ENCODE results near the gene CLIC3.

The CLIC3 gene

GRCh38 chr9:136996361-136997292, at the start of gene CLIC3:
Gene CLIC3 (minus strand): TSS chr9:136996568. CDS start chr9:136996543, 25 bp downstream.
- peak; percentile 8 for DNase-seq (ENCODE audit: low read depth)
- no peak for TF ChIP-seq CTCF (conservative IDR thresholded peaks at IDR 0.05; ENCODE audit: low read length)
- peak within 1 kb of the TSS; percentile 24 for H3K4me3 ChIP-seq (ENCODE audit: low read length)

- TF ChIP-seq CTCF (conservative IDR thresholded peaks at IDR 0.05; ENCODE audit: low read length), result no peak
- peak; percentile 49 for DNase-seq (ENCODE audit: low read depth)
- H3K4me3 ChIP-seq (ENCODE audit: low read length), result peak overlapping the region; percentile 65
Observed at GRCh38 chr9:137045294-137046087, 49.1 kb upstream of the CLIC3 start.

- TF ChIP-seq CTCF (conservative IDR thresholded peaks at IDR 0.05; ENCODE audit: low read length), result no peak
- peak overlapping the region; percentile 64 for H3K4me3 ChIP-seq (ENCODE audit: low read length)
- no peak for DNase-seq (ENCODE audit: low read depth)
Observed at GRCh38 chr9:137044502-137045177, 48.3 kb upstream of the CLIC3 start.

- no peak for TF ChIP-seq CTCF (conservative IDR thresholded peaks at IDR 0.05; ENCODE audit: low read length)
- DNase-seq (ENCODE audit: low read depth), result no peak
- peak overlapping the region; percentile 64 for H3K4me3 ChIP-seq (ENCODE audit: low read length)
Observed at GRCh38 chr9:137044037-137044436, 47.7 kb upstream of the CLIC3 start.

GRCh38 chr9:137042751-137043727, 46.7 kb upstream of the CLIC3 start:
- no peak for DNase-seq (ENCODE audit: low read depth)
- TF ChIP-seq CTCF (conservative IDR thresholded peaks at IDR 0.05; ENCODE audit: low read length), result no peak
- H3K4me3 ChIP-seq (ENCODE audit: low read length), result no peak overlapping the region

- no peak for TF ChIP-seq CTCF (conservative IDR thresholded peaks at IDR 0.05; ENCODE audit: low read length)
- DNase-seq (ENCODE audit: low read depth), result no peak
- no peak overlapping the region for H3K4me3 ChIP-seq (ENCODE audit: low read length)
Observed at GRCh38 chr9:137041124-137041523, 44.8 kb upstream of the CLIC3 start.
